Measurements from ENCODE around the gene GPER1. TPM values are rescaled to one million over a fixed set of nuclear protein-coding genes. Genes with fewer than 3 reads are reported as not detected.

GPER1 gene
- total and polyA plus RNA-seq, 4 donors, result 2.9 to 23.1 (median 7.4) TPM

- 89% methylated on average over 15 of the region's 15 CpGs for WGBS
- Histone ChIP-seq H3K4me3 (ENCODE audit: low read depth in 1 of 3, low read length in 3 of 3) (no peak overlapping the region), H3K36me3 (ENCODE audit: control insufficient read depth in 4 of 4, insufficient read depth in 3 of 4, low read depth in 1 of 4, low read length in 3 of 4) (no peaks in the 10 kb centered on the region), H3K9me3 (ENCODE audit: control insufficient read depth in 4 of 4, low read length in 3 of 4) (no peaks in the 10 kb centered on the region), H3K9ac (ENCODE audit: low read depth in 1 of 2, low read length in 2 of 2) (no peak overlapping the region), H3K27ac (ENCODE audit: low read depth in 1 of 2, low read length in 2 of 2) (no peak overlapping the region), H3K4me1 (ENCODE audit: control insufficient read depth in 4 of 4, insufficient read depth in 4 of 4, low read length in 3 of 4) (no peaks in the 10 kb centered on the region), H3K27me3 (ENCODE audit: control insufficient read depth in 4 of 4, insufficient read depth in 4 of 4, low read length in 3 of 4) (no peaks in the 10 kb centered on the region)
- DNase-seq (ENCODE audit: low spot score), result no peak
- TF ChIP-seq RAD21 (IDR thresholded peaks at IDR 0.05) (no peak), TAF1 (conservative IDR thresholded peaks at IDR 0.05) (no peak), EGR1 (IDR thresholded peaks at IDR 0.05; ENCODE audit: low read depth in 2 of 2) (no peak), GABPA (IDR thresholded peaks at IDR 0.05 in 1 of 2, conservative IDR thresholded peaks at IDR 0.05 in 1 of 2) (no peak)
Observed at GRCh38 chr7:1078985-1079384, 8.9 kb upstream of the GPER1 start.

- no peaks in the 10 kb centered on the region for H3K4me1 ChIP-seq (ENCODE audit: control insufficient read depth in 4 of 4, insufficient read depth in 4 of 4, low read length in 3 of 4)
- no peak overlapping the region for H3K9ac ChIP-seq (ENCODE audit: low read depth in 1 of 2, low read length in 2 of 2)
- WGBS, result 94% methylated on average over 12 of the region's 12 CpGs
- no peak for DNase-seq (ENCODE audit: low spot score)
- TF ChIP-seq RAD21 (IDR thresholded peaks at IDR 0.05) (no peak), ATF3 (IDR thresholded peaks at IDR 0.05) (no peak), CTCF (IDR thresholded peaks at IDR 0.05; ENCODE audit: low read depth, low read length, missing input control) (no peak), TAF1 (conservative IDR thresholded peaks at IDR 0.05) (no peak), JUND (IDR thresholded peaks at IDR 0.05) (no peak), MAX (IDR thresholded peaks at IDR 0.05) (no peak), FOXA1 (IDR thresholded peaks at IDR 0.05) (no peak), GABPA (IDR thresholded peaks at IDR 0.05 in 1 of 2, conservative IDR thresholded peaks at IDR 0.05 in 1 of 2) (no peak), EGR1 (IDR thresholded peaks at IDR 0.05; ENCODE audit: low read depth in 2 of 2) (no peak), HNF4A (conservative IDR thresholded peaks at IDR 0.05) (no peak), SP1 (IDR thresholded peaks at IDR 0.05) (no peak), RXRA (IDR thresholded peaks at IDR 0.05) (no peak), FOXA2 (IDR thresholded peaks at IDR 0.05) (no peak), YY1 (IDR thresholded peaks at IDR 0.05) (no peak), NR2F2 (IDR thresholded peaks at IDR 0.05) (no peak)
- H3K36me3 ChIP-seq (ENCODE audit: control insufficient read depth in 4 of 4, insufficient read depth in 3 of 4, low read depth in 1 of 4, low read length in 3 of 4), result no peaks in the 10 kb centered on the region
- H3K4me3 ChIP-seq (ENCODE audit: low read depth in 1 of 3, low read length in 3 of 3), result no peak overlapping the region
- H3K9me3 ChIP-seq (ENCODE audit: control insufficient read depth in 4 of 4, low read length in 3 of 4), result no peaks in the 10 kb centered on the region
- no peaks in the 10 kb centered on the region for H3K27me3 ChIP-seq (ENCODE audit: control insufficient read depth in 4 of 4, insufficient read depth in 4 of 4, low read length in 3 of 4)
- no peak overlapping the region for H3K27ac ChIP-seq (ENCODE audit: low read depth in 1 of 2, low read length in 2 of 2)
Observed at GRCh38 chr7:1079546-1079945, 8.4 kb upstream of the GPER1 start.

GRCh38 chr7:1080252-1080920 lies 7.5 kb upstream of the GPER1 start:
- TF ChIP-seq HNF4A (conservative IDR thresholded peaks at IDR 0.05), result peak in 1 of 2 donors; percentile 12
- no peak for TF ChIP-seq CTCF (IDR thresholded peaks at IDR 0.05; ENCODE audit: low read depth, low read length, missing input control)
- DNase-seq (ENCODE audit: low spot score), result no peak
- Histone ChIP-seq H3K4me3 (ENCODE audit: low read depth in 1 of 3, low read length in 3 of 3) (no peak overlapping the region), H3K9ac (ENCODE audit: low read depth in 1 of 2, low read length in 2 of 2) (no peak overlapping the region), H3K4me1 (ENCODE audit: control insufficient read depth in 4 of 4, insufficient read depth in 4 of 4, low read length in 3 of 4) (no peaks in the 10 kb centered on the region), H3K9me3 (ENCODE audit: control insufficient read depth in 4 of 4, low read length in 3 of 4) (no peaks in the 10 kb centered on the region), H3K27me3 (ENCODE audit: control insufficient read depth in 4 of 4, insufficient read depth in 4 of 4, low read length in 3 of 4) (no peaks in the 10 kb centered on the region), H3K36me3 (ENCODE audit: control insufficient read depth in 4 of 4, insufficient read depth in 3 of 4, low read depth in 1 of 4, low read length in 3 of 4) (no peaks in the 10 kb centered on the region), H3K27ac (ENCODE audit: low read depth in 1 of 2, low read length in 2 of 2) (no peak overlapping the region)
- WGBS, result 85% methylated on average over 38 of the region's 38 CpGs
